ENCODE data around the gene PBX3.

DNA sequence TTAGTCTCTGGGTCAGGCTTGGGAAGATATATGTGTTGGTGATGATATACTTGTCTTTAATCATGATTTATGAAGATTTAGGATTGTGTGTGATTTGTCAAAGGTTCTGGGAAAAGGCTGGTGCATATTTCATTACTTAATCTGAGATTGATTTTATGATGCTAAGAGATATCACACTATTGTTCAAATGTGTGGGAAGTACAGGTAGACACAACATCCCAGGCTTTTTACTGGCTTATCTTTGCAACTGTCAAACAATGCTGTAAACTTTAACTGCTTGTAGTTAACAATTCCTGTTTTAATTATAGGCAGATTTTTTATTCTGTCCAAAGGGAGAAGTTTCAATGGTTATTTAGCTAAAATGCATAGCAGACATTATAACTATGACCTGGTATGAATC lies 23.9 kb downstream of the PBX3 start:
- TF ChIP-seq POLR2A (IDR thresholded peaks at IDR 0.05) (no peak), POLR2AphosphoS5 (IDR thresholded peaks at IDR 0.05) (no peak)
- TF ChIP-seq, protein P1, sequence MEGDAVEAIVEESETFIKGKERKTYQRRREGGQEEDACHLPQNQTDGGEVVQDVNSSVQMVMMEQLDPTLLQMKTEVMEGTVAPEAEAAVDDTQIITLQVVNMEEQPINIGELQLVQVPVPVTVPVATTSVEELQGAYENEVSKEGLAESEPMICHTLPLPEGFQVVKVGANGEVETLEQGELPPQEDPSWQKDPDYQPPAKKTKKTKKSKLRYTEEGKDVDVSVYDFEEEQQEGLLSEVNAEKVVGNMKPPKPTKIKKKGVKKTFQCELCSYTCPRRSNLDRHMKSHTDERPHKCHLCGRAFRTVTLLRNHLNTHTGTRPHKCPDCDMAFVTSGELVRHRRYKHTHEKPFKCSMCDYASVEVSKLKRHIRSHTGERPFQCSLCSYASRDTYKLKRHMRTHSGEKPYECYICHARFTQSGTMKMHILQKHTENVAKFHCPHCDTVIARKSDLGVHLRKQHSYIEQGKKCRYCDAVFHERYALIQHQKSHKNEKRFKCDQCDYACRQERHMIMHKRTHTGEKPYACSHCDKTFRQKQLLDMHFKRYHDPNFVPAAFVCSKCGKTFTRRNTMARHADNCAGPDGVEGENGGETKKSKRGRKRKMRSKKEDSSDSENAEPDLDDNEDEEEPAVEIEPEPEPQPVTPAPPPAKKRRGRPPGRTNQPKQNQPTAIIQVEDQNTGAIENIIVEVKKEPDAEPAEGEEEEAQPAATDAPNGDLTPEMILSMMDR (IDR thresholded peaks at IDR 0.05 in 8 of 11, conservative IDR thresholded peaks at IDR 0.05 in 3 of 11), result no peak
